Left renal pelvis (tissue), 4 donors: Measurements from ENCODE around the gene TJP2. TPM values are rescaled to one million over a fixed set of nuclear protein-coding genes. Genes with fewer than 3 reads are reported as not detected.
"Not testable (repeated sequence)": the region's sequence is repeated elsewhere in the genome, so short reads cannot be mapped to it uniquely, and the experiment has no call there.

Experiments used
- DNase-seq, 4 donors: peaks; one replicate each; pipeline ENCODE4 v3.0.0-alpha.2; 2013; ENCODE audit warnings: low read depth in 4 of 4, low spot score in 3 of 4
- polyA plus RNA-seq, 4 donors: library from polyadenylated mRNA; unstranded; fragments of 120-200 nt; gene quantifications; one replicate each; pipeline ENCODE4 v1.2.1, GENCODE V29; 2013; ENCODE audit not compliant: insufficient read length in 4 of 4

Gene TJP2
- polyA plus RNA-seq, 4 donors = 86.8 to 120 (median 103) TPM

GRCh38 chr9:69272212-69272611 lies 98.1 kb downstream of the TJP2 start:
- DNase-seq = no peak

- no peak for DNase-seq
Observed at GRCh38 chr9:69273161-69273560, 99.1 kb downstream of the TJP2 start.

DNA sequence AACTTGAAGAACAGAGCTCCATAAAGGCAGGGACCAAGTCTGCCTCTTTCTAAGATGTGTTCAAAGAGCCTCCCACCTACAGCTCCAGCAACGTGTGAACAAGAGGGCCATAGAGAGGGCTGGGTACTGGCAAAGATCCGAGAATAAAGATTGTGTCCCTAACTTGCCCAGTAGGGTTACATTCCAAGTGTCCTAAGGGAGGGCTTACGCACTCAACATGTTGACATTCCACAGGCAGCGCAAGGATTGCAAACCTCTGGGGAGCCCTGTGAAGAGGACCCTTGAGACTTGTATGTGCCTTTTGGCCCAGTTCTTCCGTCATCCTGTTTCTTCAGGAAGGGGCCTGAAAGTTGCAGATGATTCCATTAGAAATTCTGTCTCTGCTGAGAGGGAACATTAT lies 102.7 kb downstream of the TJP2 start:
- no peak for DNase-seq

- no peak for DNase-seq
Observed at GRCh38 chr9:69279084-69279731, 105.1 kb downstream of the TJP2 start.

DNA sequence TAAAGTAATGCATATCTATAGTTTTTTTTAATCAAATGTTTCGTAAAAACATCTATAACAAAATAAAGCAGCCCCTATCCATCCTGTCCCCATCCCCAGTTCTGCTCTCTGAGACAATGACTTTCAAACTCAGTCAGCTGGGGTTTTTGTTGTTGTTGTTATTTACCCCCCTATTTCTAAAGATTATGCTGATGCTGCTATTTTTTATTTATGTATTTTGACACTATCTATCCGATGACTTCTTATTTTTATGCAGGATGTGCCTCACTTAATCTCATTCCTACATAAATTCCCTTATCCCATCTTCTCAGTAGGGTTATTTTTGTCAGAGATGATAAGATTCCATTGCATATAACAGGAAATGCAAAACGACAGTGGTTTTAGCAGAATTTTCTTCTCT lies 105.7 kb downstream of the TJP2 start:
- DNase-seq = no peak

- no peak for DNase-seq
Observed at GRCh38 chr9:69283003-69283402, 108.9 kb downstream of the TJP2 start.

DNA sequence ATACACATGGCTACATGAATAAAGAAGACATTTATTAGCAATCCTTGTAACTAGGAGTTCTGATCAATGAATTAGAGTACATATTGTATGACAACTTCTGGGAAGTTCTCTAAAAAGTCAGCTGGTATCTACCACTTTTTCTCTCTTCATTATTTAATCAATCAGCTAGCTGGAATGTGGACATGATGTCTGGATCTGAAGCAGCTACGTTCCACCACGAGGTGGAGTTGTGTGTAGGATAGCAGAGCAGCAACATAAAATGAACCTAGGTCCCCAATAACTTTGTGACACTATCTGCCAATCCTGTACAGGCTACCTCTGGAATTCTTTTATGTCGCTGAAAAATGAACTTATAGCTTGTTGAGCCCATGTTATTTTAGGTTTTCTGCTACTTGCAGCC lies 118.0 kb downstream of the TJP2 start:
- DNase-seq = no peak

- no peak for DNase-seq
Observed at GRCh38 chr9:69293156-69293555, 119.1 kb downstream of the TJP2 start.

- DNase-seq = no peak
Observed at GRCh38 chr9:69295872-69296552, 121.9 kb downstream of the TJP2 start.

GRCh38 chr9:69297300-69297980 lies 123.4 kb downstream of the TJP2 start:
- DNase-seq = no peak

GRCh38 chr9:69299315-69299714 lies 125.2 kb downstream of the TJP2 start:
- no peak for DNase-seq

GRCh38 chr9:69299826-69300225 lies 125.7 kb downstream of the TJP2 start:
- no peak for DNase-seq

DNA sequence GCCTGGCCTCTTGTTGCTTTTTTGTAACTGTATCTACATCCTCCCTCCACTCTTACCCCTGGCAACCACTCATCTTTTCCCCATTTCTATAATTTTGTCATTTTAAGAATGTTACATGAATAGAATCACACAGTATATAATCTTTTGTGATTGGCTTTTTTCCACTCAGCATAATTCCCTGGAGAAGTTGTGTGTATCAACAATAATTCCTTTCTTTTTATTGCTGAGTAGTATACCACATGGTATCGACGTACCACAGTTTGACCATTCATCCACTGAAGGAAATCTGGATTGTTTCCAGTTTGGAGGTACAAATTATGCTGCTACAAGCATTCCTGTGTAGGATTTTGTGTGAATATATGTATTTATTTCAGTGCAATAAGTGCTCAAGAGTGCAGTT lies 129.3 kb downstream of the TJP2 start:
- no peak for DNase-seq

GRCh38 chr9:69306895-69307445 lies 132.9 kb downstream of the TJP2 start:
- DNase-seq = not testable (repeated sequence)

- peak in 1 of 4 donors; percentile 19 for DNase-seq
Observed at GRCh38 chr9:69307446-69308205, 133.5 kb downstream of the TJP2 start.

DNA sequence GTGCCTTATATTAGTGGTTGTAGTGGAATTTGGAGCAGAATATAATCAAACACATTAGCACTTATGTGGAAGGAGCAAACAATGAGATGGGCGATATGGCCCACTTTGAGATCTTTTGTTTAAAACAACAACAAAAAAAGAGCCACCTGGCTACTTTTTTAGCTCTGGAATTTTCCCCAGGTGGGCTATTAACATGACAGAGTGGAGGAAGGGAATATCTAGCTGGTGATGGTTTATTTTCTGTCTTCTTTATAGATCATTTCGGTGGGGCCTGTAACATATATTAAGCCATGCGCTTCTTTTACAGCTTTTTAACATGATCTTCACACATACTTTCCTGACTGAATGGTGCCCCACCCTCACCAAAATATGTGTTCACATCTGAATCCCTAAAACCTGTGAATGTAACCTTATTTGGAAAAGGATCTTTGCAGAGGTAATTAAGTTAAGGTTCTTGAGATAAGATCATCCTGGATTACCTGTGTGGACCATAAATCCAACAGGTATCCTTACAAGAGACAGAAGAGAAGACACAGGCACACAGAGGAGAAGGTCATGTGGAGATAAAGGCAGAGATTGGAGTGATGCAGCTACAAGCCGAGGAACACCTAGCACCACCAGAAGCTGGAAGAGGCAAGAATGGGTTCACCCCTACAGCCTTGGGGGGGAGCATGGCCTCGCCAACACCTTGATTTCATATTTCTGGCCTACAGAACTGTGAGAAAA lies 134.3 kb downstream of the TJP2 start:
- DNase-seq = no peak

DNA sequence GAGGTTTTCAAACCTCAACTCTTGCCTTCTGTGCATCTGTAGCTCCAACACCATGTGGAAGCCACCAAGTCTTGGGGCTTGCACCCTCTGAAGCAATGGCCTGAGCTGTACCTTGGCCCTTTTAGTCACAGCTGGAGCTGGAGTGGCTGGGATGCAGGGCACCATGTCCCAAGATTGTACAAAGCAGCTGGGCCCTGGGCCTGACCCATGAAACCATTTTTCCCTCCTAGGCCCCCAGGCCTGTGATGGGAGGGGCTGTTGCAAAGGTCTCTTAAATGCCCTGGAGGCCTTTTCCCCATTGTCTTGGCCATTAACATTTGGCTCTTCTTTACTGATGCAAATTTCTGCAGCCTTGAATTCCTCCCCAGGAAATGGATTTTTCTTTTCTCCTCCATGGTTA lies 139.1 kb downstream of the TJP2 start:
- DNase-seq = no peak

DNA sequence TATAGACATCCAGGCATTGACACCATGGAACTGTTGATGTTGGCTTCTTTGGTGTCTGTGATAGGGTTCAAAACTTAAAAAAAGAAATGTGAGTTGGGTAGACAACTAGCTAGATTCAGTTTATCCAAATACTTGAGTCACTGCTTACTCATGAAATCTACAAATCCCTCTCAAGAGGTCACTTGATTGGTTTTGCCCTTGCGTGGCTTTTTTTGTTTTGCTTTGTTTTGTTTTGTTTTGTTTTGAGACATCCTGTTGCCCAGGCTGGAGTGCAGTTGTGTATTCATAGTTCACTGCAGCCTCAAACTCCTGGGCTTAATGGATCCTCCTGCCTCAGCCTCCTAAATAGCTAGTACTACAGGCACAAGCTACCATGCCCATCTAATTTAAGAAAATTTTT lies 140.5 kb downstream of the TJP2 start:
- DNase-seq = no peak

DNA sequence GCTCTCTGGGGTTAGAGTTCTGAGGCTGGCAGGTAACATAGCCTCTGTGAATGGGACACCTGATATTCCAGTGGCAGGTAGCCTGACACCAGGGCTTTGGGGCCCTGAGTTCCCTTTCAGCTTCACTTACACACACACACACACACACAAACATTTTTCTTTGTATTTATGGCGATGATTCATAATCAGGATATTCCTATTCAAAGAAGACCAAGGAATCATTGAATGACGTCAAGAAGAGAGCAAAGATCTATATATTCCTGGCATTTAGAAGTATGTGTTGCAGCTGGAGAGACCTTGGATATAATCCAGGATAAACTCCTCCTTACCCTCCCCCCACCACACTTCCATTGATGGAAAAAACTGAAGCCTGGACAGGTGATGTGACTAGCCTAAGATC lies 143.0 kb downstream of the TJP2 start:
- DNase-seq = no peak

DNA sequence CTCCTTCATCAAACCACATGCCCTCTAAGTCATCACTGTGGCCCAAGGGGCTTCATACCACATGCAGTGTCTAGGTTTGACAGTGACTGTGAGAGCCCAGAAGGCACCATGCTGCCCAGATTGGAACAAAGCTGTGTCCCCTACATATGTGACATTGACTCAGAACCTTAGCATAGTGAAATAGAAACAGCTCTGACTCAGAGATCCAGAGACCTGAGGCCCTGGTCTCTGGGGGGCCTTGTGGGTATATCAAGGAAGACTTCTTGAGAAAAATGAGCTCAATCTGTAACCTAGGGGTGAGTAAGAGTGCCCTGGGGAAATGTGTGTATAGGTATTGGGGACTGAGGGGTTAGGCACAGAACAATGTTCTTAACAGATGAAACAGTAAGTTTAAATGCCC lies 143.8 kb downstream of the TJP2 start:
- no peak for DNase-seq
